Osteoblast (primary cell): ENCODE data around the gene COA8. TPM values are rescaled to one million over a fixed set of nuclear protein-coding genes. Genes with fewer than 3 reads are reported as not detected.

Source experiments
- DNase-seq: peaks from one replicate; pipeline ENCODE4 v3.0.0; 2011; ENCODE audit warnings: low spot score, mixed read lengths; ENCODE audit not compliant: insufficient read length; ENCODE audit errors: missing footprints
- H2AFZ ChIP-seq: 2 replicates; pipeline ENCODE4 v1.6.0; 2011; ENCODE audit warnings: mild to moderate bottlenecking, low read length
- H3K27ac ChIP-seq: 2 replicates; pipeline ENCODE4 v1.5.1; 2011; ENCODE audit warnings: mild to moderate bottlenecking, low read depth, low read length, moderate library complexity
- H3K27me3 ChIP-seq: 2 replicates; pipeline ENCODE4 v1.6.0; 2012; ENCODE audit warnings: mild to moderate bottlenecking, control low read depth, inconsistent platforms, low read length, moderate library complexity; ENCODE audit not compliant: insufficient read depth
- H3K36me3 ChIP-seq: 2 replicates; pipeline ENCODE4 v1.5.1; 2011; ENCODE audit warnings: mild to moderate bottlenecking, low read length, control low read depth, moderate library complexity; ENCODE audit not compliant: insufficient read depth
- H3K4me1 ChIP-seq: 2 replicates; pipeline ENCODE4 v1.5.1; 2011; ENCODE audit warnings: mild to moderate bottlenecking, low read length, control low read depth, moderate library complexity; ENCODE audit not compliant: insufficient read depth
- H3K4me2 ChIP-seq: 2 replicates; pipeline ENCODE4 v1.6.0; 2011; ENCODE audit warnings: mild to moderate bottlenecking, low read length; ENCODE audit not compliant: insufficient read depth
- H3K4me3 ChIP-seq: fragments of 200-600 bp; sonication (generic); 3 replicates; pipeline ENCODE4 v1.5.1; 2012; ENCODE audit warnings: mild to moderate bottlenecking, low read length, inconsistent platforms; ENCODE audit not compliant: insufficient read depth
- H3K79me2 ChIP-seq: 2 replicates; pipeline ENCODE4 v1.6.0; 2012; ENCODE audit warnings: mild to moderate bottlenecking, low read length, control low read depth, inconsistent platforms; ENCODE audit not compliant: insufficient read depth
- H3K9me3 ChIP-seq: 2 replicates; pipeline ENCODE4 v1.5.1; 2011; ENCODE audit warnings: low read depth, low read length, control low read depth
- H4K20me1 ChIP-seq: 2 replicates; pipeline ENCODE4 v1.6.0; 2012; ENCODE audit warnings: mild to moderate bottlenecking, low read length, control low read depth; ENCODE audit not compliant: insufficient read depth
- total RNA-seq: library from RNA; depleted of rRNA; stranded (reverse); fragments of >200 nt; gene quantifications from 2 replicates; pipeline ENCODE4 v1.2.3, GENCODE V29; 2012
- TF ChIP-seq, protein P1 (sequence below): IDR thresholded peaks from 2 replicates; pipeline ENCODE4 v1.5.1; 2011; ENCODE audit warnings: mild to moderate bottlenecking, low read depth, low read length, moderate library complexity; ENCODE audit errors: extremely low read depth

COA8 gene
- total RNA-seq, 1 donor = 24.6 TPM

GRCh38 chr14:103545915-103546651 is 16.7 kb upstream of the COA8 start:
- peaks cover 7% of the 10 kb centered on the region for H3K79me2 ChIP-seq
- TF ChIP-seq, protein P1, sequence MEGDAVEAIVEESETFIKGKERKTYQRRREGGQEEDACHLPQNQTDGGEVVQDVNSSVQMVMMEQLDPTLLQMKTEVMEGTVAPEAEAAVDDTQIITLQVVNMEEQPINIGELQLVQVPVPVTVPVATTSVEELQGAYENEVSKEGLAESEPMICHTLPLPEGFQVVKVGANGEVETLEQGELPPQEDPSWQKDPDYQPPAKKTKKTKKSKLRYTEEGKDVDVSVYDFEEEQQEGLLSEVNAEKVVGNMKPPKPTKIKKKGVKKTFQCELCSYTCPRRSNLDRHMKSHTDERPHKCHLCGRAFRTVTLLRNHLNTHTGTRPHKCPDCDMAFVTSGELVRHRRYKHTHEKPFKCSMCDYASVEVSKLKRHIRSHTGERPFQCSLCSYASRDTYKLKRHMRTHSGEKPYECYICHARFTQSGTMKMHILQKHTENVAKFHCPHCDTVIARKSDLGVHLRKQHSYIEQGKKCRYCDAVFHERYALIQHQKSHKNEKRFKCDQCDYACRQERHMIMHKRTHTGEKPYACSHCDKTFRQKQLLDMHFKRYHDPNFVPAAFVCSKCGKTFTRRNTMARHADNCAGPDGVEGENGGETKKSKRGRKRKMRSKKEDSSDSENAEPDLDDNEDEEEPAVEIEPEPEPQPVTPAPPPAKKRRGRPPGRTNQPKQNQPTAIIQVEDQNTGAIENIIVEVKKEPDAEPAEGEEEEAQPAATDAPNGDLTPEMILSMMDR = no peak
- H3K4me2 ChIP-seq = no peak overlapping the region
- peaks cover 17% of the 10 kb centered on the region for H4K20me1 ChIP-seq
- peak; percentile 61 for DNase-seq
- H3K27me3 ChIP-seq = no peaks in the 10 kb centered on the region
- H3K4me3 ChIP-seq = no peak overlapping the region
- H3K4me1 ChIP-seq = peaks cover 12% of the 10 kb centered on the region
- no peak overlapping the region for H2AFZ ChIP-seq
- H3K27ac ChIP-seq = no peak overlapping the region
- H3K9me3 ChIP-seq = no peaks in the 10 kb centered on the region
- H3K36me3 ChIP-seq = no peaks in the 10 kb centered on the region

DNA sequence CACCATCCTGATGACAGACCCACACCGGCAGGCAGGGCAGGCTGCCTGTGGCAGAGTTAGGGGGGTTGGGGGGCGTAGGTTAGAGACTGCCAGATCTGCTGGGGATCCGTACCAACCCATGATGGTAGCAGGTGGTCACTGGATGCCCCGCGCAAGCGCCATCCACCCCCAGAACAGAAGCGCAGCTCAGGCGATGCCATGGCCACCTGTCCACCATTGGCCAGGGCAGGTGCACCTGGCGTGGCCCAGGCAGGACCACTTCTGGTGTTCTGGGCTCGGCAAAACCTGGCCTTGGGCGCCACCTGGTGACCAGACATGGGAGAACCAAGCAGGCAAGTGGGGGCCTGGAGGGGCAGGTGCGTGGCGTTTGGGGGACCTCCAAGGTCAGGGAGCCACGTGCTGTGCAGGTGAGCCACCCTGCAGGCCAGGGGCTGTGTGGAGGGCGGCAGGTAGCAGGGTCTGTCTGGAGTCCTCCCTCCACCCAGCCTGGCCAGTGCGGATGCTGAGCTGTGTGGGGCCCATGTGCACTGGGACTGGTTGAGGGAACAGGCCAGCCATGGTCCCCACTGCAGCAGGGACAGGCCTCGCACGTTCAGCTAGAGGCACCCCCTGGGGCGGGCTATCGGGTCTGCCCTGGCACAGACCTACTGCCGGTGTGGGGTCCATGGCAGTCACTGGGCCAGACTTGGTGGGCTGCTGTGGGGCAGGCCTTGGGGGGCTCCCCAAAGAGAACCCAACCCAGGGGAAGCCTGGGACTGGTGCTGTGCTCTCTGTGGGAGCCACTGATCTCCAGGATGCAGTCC is 15.9 kb upstream of the COA8 start:
- Histone ChIP-seq H3K79me2 (peaks cover 7% of the 10 kb centered on the region), H3K27ac (no peak overlapping the region), H3K9me3 (no peaks in the 10 kb centered on the region), H3K36me3 (no peaks in the 10 kb centered on the region), H3K4me1 (peaks cover 13% of the 10 kb centered on the region), H3K27me3 (no peaks in the 10 kb centered on the region), H3K4me3 (no peak overlapping the region), H4K20me1 (peaks cover 19% of the 10 kb centered on the region), H3K4me2 (no peak overlapping the region), H2AFZ (no peak overlapping the region)
- TF ChIP-seq, protein P1 = peak; percentile 69
- peak; percentile 98 for DNase-seq

- Histone ChIP-seq H3K79me2 (peaks cover 7% of the 10 kb centered on the region), H4K20me1 (peaks cover 24% of the 10 kb centered on the region), H2AFZ (no peak overlapping the region), H3K27me3 (no peaks in the 10 kb centered on the region), H3K27ac (no peak overlapping the region), H3K4me3 (no peak overlapping the region), H3K4me1 (peaks cover 18% of the 10 kb centered on the region), H3K36me3 (no peaks in the 10 kb centered on the region), H3K4me2 (no peak overlapping the region), H3K9me3 (no peaks in the 10 kb centered on the region)
- peak; percentile 62 for DNase-seq
- TF ChIP-seq, protein P1 = no peak
Measured at GRCh38 chr14:103547455-103547940, 15.3 kb upstream of the COA8 start.

DNA sequence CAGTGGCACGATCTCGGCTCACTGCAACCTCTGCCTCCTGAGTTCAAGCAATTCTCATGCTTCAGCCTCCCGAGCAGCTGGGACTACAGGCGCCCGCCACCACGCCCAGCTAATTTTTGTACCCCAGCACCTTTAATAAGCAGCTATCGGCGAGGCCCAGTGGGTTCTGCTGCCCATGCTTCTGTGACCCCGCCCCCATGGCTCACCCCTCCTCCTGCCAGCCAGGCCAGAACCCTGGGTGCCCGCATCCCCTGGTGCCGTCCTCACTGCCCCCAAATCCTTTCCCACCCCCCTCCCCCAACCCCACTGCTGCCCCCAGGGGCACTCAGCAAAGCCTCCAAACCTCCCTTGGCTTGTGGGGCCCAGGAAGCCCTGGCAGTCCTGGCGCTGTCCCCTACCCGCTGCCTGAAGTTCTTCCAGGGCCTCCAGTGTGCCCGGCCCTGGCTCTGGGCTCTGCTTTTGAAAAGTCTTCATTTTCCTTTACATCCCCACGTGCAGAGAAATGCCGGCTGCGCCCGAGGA is 14.8 kb upstream of the COA8 start:
- Histone ChIP-seq H3K36me3 (no peaks in the 10 kb centered on the region), H3K9me3 (no peaks in the 10 kb centered on the region), H3K4me2 (no peak overlapping the region), H4K20me1 (peaks cover 28% of the 10 kb centered on the region), H3K27me3 (no peaks in the 10 kb centered on the region), H3K4me1 (peaks cover 16% of the 10 kb centered on the region), H3K4me3 (no peak overlapping the region), H3K79me2 (peaks cover 7% of the 10 kb centered on the region), H3K27ac (no peak overlapping the region), H2AFZ (no peak overlapping the region)
- peak; percentile 66 for DNase-seq
- TF ChIP-seq, protein P1 = no peak
